GM08714 (cell line): Measurements from ENCODE around the gene CD209.
"Not testable (repeated sequence)": the region's sequence is repeated elsewhere in the genome, so short reads cannot be mapped to it uniquely, and the experiment has no call there.

Source experiments
- H3K4me3 ChIP-seq: fragments of 200-500 bp; sonication (Bioruptor generic); 2 replicates; pipeline ENCODE4 v1.5.1; 2014; ENCODE audit warnings: mild to moderate bottlenecking, low read length, inconsistent platforms
- ZNF274 ChIP-seq: IDR thresholded peaks from 2 replicates; pipeline ENCODE4 v1.6.1; 2012; ENCODE audit warnings: mild to moderate bottlenecking, low read depth, low read length

Gene CD209

DNA sequence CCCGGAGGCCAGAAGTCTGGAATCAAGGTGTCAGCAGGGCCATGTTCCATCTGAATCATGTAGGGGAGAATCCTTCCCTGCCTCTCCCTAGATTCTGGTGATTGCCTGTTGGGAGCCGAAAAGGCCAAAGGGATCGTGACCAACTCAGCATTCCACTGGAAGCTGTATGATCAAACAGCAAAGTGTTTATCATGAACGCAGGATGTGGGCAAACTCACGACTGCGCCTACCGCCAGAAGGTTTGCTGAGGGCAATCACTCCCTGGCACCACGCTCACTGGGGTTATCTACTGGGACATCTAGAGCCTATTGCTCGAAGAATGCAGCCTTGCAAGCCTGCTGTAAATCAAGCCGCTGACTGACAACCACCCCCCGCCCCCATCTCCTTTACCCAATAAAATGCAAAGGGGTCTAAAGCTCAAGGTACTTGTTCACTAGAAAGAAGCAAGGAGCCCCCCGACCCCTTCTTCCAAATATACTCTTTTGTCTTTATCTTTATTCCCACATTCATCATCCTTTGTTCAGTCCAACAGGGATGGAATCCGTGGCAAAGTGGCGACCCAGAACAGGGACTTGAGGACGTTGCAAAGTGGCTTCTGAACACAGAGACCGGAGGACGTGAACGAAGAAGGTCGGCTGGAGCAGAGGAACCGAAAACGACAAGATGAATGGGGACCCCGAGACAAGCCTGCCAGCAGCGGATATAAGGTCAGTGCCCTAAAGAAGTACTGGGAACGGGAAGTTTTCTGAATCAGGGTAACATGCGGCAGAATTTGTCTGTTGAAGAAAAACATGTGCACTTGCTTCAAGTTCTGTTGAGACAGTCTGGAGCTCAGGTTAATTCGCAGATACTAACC is 32.5 kb upstream of the CD209 start:
- TF ChIP-seq ZNF274, result no peak
- H3K4me3 ChIP-seq, result no peak overlapping the region

DNA sequence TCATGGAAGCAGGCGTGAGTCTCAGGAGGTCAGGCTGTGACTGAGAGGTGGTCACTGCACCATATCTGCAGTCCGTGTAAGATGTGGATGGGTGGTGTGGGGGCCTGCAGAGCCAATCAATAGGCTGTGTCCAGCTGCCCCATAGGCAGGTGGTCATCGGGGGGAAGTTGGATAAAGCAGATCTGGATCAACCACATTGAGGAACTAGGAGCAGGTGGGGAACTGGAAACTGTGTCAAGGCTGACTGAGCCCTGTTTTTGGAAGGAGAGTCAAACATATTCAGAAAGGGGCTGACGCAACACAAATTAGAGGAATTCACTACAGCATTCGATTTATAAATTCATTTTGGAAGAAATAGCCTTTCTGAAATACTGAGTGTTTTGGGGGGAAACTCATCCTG is 30.7 kb upstream of the CD209 start:
- no peak for TF ChIP-seq ZNF274

DNA sequence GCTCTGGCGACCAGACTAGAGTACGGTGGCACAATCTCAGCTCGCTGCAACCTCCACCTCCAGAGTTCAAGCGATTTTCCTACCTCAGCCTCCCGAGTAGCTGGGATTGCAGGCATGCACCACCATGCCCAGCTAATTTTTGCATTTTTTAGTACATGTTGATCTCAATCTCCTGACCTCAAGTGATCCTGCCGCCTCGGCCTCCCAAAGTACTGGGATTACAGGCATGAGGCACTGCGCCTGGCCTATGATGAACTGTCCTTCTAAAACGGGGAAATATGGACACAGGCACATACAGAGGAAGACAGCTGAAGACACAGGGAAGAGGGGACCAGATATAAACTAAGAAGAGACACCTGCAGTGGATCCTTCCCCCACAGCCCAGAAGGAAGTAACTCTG is 28.4 kb upstream of the CD209 start:
- TF ChIP-seq ZNF274, result no peak
- H3K4me3 ChIP-seq, result no peak overlapping the region

More for the DNA sequence above, 30.7 kb upstream of the CD209 start:
- H3K4me3 ChIP-seq, result no peak overlapping the region

DNA sequence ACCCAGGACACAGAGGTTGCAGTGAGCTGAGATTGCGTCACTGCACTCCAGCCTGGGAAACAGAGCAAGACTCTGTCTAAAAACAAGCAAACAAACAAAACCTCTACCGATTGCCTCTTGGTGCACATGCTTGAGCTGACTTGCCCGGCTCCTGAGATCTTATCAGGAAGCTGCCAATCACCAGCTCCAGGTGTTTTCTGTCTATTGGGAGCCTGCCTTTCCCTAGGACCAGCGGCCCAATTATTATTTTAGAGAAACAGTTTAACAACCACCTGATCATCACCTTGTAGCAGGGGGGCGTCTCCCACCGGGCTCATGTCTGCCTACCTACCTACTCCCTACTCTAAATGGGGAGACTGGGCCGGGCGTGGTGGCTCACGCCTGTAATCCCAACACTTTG is 26.5 kb upstream of the CD209 start:
- H3K4me3 ChIP-seq, result no peak overlapping the region
- no peak for TF ChIP-seq ZNF274

DNA sequence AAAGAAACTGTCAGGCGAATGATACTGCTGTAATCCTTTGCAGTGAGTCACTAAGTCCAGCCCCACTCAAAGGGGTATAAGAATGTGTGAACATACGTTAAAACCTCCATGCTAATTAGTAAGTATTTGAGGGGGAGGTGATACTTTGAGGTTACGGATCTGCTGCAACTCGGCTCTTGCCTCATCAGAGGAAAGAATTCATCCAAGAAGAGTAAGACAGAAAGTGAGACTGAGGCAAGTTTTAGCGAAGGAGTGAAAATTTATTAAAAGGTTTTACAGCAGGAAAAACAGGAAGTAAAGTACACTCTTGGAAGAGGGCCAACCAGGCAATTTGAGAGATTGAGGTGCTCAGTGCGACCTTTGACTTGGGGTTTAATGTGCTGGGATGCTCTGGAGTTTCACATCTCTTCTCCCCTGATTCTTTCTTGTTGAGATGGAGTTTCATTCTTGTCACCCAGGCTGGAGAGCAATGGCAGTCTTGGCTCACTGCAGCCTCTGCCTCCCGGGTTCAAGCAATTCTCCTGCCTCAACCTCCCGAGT is 25.5 kb upstream of the CD209 start:
- no peak for TF ChIP-seq ZNF274
- H3K4me3 ChIP-seq, result no peak overlapping the region; the same call in 1 of the 2 replicates

DNA sequence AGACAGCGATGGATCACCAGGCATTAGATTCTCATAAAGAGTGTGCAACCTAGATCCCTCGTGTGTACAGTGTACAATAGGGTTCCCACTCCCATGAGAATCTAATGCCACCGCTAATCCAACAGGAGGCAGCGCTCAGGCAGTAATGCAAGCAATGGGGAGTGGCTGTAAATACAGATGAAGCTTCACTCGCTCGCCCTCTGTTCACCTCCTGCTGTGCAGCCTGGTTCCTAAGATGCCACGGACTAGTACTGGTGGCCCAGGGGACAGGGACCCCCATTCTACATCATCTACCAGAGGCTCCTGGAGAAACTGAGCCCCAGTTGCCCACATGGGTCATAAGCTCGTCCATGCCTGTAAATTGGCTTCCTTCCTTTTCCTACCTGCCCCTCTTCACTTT is 23.7 kb upstream of the CD209 start:
- TF ChIP-seq ZNF274, result no peak
- no peak overlapping the region for H3K4me3 ChIP-seq

DNA sequence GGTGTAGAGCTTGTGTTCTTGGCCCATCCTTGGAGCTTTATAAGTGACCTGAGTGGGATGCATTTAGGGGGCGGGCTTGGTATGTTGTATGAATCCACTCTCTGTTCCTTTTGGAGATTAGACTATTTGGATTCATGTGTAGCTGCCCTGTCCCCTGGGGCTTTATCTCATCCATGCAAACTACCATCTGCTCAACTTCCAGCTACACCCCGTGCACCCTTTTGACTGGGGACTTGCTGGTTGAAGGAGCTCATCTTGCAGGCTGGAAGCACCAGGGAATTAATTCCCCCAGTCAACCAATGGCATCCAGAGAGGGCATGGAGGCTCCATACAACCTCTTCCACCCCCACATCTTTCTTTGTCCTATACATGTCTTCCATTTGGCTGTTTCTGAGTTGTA is 21.8 kb upstream of the CD209 start:
- no peak for TF ChIP-seq ZNF274
- no peak overlapping the region for H3K4me3 ChIP-seq

DNA sequence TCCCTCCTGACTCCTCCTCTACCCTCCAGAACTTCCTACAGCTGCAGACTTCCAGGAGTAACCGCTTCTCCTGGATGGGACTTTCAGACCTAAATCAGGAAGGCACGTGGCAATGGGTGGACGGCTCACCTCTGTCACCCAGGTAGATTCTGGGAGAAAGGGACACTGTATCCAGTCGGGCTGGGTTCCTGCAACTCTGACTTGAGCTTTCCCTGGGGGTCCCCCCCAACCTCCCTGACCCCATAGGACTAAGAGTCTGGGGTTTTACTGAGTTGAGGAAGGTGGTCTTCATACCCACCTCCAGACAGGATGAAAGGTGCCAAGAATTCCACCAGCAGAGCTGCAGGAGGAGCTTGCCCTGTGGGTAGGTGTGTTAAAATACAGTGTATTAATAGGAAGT is 20.2 kb upstream of the CD209 start:
- TF ChIP-seq ZNF274, result no peak

DNA sequence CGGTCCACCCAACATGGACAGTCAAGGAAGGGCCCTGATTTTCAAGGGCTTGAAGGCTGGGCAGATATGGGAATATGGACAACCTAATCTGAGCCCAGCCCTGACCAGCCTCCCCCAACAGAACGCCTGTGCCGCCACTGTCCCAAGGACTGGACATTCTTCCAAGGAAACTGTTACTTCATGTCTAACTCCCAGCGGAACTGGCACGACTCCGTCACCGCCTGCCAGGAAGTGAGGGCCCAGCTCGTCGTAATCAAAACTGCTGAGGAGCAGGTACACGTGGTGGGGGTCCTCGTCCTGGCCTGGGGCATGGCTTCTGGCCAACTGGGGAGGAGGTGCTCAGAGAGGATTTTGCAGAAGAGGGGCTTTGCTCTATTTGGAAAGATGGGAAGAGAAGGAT is 19.2 kb upstream of the CD209 start:
- H3K4me3 ChIP-seq, result no peak overlapping the region
- TF ChIP-seq ZNF274, result no peak

More for the DNA sequence above, 20.2 kb upstream of the CD209 start:
- no peak overlapping the region for H3K4me3 ChIP-seq

DNA sequence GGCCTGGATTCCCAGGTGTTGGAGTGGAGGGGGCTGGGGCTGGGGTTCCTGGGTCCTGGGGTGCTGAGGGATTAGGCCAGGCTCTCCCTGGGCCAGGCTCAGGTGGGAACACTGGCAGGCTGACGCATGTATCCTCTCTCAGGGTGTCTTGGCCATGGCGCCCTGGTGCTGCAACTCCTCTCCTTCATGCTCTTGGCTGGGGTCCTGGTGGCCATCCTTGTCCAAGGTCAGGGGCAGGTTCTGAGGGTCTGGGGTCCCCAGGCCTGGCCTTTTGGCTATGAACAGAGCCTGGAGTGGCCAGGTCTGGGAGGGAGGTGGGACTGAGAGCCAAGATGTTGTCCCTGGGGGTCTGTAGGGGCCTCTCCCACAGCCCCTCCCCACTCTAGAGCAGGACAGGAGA is 17.7 kb upstream of the CD209 start:
- H3K4me3 ChIP-seq, result not testable (repeated sequence)

DNA sequence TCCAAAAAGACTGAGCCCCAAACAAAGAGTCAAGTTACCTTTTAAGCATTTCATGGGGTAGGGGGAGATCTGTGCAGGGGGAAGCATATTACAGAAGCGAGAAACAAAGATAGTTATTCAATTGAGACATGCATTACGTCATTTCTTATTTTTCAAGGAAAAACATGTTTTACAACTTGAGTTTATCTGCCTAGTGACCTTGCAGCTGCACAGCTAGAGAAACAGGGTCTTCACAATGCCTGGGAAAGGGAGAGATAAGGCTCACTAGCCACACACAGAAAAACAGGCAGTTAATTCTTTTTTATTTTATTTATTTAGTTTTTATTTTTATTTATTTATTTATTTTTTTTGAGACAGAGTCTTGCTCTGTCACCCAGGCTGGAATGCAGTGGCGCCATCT is 16.8 kb upstream of the CD209 start:
- H3K4me3 ChIP-seq, result not testable (repeated sequence)

DNA sequence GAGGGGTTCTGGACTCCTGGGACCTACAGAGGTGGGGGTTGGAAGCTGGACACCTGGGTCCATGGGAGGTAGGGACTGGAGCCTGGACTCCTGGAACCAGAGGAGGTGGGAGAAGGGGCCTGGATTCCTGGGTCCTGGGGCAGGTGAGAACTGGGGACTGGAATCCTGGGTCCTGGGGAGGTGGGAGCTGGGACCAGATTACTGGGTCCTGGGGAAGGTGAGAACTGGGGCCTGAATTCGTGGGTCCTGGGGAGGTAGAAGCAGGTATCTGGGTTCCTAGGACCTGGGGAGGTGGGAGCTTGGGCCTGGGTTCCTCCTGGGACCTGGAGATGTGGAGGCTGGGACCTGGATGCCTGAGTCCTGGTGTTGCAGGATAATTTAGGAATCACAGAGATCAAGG is 16.4 kb upstream of the CD209 start:
- no peak for TF ChIP-seq ZNF274

DNA sequence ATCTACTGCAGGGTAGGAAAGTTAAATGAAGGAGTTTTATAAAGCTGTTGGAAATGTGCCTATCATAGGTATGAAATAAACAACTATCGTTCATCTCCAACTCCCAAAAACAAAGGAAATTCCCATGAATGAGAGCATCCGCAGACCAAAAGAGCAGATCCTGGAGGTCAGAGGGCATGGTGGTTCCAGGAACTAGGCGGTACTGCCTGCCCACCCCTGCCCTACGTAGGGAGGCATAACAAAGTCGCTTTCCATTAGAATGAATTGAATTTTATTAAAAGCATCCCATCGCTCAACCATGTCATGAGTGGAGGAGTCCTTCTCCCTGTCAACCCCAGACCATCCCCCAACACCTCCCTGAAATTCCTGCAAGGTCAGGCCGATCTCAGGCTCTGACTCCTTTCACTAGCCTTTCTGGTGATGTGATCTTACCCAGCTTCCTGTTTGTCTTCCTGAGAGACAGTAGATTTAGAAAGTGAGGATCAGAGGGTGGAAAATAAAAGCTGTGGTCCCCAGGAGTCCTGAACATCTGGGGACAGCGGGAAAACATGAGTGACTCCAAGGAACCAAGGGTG is 15.5 kb upstream of the CD209 start, which contains the start of gene CLEC4M:
CLEC4M (plus strand) TSS at position 525 of the 575 bp plus-strand sequence; CDS start at position 549, 24 bp downstream.
- H3K4me3 ChIP-seq, result no peak within 1 kb of the TSS
- TF ChIP-seq ZNF274, result no peak

More for the DNA sequence above, 16.4 kb upstream of the CD209 start:
- no peak overlapping the region for H3K4me3 ChIP-seq

DNA sequence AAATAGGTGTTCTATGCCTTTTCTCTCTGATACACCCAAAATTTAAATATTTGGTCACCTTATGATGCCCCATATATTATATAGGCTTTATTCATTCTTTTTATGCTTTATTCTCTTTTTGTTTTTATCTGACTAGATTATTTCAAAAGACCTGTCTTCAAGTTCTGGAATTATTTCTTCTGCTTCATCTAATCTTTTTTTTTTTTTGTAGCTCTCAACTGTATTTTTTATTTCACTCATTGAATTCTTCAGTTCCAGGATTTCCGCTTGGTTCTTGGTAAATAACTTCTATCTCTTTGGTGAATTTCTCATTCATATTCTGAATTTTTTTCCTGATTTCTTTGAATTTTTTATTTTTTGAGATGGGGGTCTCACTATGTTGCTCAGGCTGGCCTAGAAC is 11.8 kb upstream of the CD209 start:
- no peak overlapping the region for H3K4me3 ChIP-seq
- no peak for TF ChIP-seq ZNF274

DNA sequence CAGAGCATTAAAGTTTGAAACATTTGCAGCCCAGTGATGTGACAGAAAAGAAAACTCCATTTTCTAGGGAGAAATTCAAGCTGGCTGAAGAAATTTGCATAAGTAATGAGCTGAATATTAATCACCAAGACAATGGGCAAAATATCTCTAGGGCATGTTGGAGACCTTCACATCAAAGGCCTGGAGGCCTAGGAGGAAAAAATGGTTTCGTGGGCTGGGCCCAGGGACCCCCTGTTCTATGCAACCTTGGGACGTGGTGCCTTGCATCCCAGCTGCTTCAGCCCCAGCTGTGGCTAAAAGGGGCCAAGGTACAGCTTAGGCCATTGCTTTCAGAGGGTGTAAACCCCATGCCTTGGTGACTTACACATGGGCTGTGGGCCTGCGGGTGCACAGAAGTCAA is 10.0 kb upstream of the CD209 start:
- H3K4me3 ChIP-seq, result no peak overlapping the region
- TF ChIP-seq ZNF274, result no peak

DNA sequence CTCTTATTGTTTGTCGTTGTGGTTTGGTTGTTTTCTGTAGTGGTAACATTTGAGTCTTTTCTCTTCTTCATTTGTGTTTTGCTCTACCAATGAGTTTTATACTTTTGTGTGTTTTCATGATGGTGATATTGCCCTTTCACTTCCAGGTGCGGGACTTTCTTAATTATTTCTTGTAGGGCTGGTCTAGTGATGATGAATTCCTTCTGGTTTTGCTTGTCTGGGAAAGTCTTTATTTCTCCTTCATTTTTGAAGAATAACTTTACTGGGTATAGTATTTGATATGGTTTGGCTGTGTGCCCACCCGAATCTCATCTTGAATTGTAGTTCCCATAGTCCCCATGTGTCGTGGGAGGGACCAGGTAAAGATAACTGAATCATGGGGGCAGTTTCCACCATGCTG is 8.9 kb upstream of the CD209 start:
- no peak overlapping the region for H3K4me3 ChIP-seq
- no peak for TF ChIP-seq ZNF274
